HAP-1 (cell line): ENCODE measurements around the gene TRMT1.
A peak's percentile ranks its signal among the peaks of the same experiment; 100 is the strongest.

Experiments used
- DNase-seq, 2 experiments: peaks; one replicate each; pipeline ENCODE4 v3.0.0-alpha.2; 2016 to 2020; ENCODE audit warnings: low spot score in 2 of 2
- H3K27me3 ChIP-seq: fragments of 250-450 bp; sonication (Bioruptor Pico); 2 replicates; pipeline ENCODE4 v1.5.1; 2020; ENCODE audit warnings: low read depth, mild to moderate bottlenecking, moderate library complexity
- H3K36me3 ChIP-seq: fragments of 250-450 bp; sonication (Bioruptor Pico); replicated peaks from 2 replicates; pipeline ENCODE4 v1.5.1; 2020; ENCODE audit warnings: mild to moderate bottlenecking
- H3K4me1 ChIP-seq: fragments of 250-450 bp; sonication (Bioruptor Pico); 2 replicates; pipeline ENCODE4 v1.5.1; 2020; ENCODE audit warnings: mild to moderate bottlenecking
- H3K4me3 ChIP-seq: fragments of 250-450 bp; sonication (Bioruptor Pico); 2 replicates; pipeline ENCODE4 v1.5.1; 2020; ENCODE audit warnings: mild to moderate bottlenecking, moderate library complexity
- H3K9me3 ChIP-seq: fragments of 250-450 bp; sonication (Bioruptor Pico); 2 replicates; pipeline ENCODE4 v1.5.1; 2020; ENCODE audit warnings: mild to moderate bottlenecking, moderate library complexity
- in situ Hi-C: fragments of 300-500 bp; cut with MboI; formaldehyde crosslinking; loops from 3 replicates; pipeline ENCODE4 v1.14.3; 2020; ENCODE audit warnings: low sequenced_read_pairs, inconsistent platforms, mixed read lengths

Gene TRMT1

DNA sequence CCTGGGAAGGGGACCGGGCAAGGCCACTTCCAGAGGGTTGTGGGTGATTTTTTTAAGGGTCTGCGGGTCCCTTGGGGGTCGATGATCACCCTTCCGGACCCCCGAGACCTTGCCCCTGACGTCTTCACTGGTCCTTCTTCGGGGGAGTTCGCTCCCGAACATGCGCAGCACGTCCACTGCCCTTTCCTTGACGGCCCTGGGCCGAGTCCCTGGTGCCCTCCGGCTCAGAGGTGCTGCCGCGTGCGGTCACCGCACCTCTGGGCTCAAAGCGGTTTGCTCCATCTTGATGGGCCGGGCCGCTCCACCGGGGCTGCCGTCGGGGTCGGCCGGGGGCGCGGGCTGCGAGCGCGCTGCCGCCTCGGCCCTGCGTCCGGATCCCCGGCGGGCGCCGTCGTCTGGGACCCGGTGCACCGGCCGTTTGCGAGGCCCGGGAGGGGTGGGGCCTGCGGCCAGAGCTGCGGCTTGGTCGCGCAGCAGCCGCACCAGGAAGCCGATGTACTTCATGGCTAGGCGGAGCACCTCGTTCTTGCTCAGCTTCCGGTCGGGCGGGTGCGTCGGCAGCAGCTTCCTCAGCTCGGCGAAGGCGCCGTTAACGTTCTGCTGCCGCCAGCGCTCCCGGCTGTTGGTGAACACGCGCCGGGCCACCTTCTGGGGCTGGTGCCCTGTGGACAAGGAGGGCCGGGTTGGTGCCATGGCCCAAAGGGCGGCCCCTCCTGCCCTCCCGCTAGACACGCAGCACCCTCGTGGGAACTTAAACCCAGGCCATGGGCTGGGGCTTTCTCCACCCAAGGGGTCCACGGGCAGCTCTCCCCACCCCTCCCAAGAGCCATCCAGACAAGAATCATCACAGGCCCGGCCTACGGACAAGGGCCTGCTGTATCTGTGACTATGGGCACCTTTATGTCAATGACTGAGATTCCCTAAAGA, 17.2 kb downstream of the TRMT1 start:
- Histone ChIP-seq H3K9me3 (no peaks in the 10 kb centered on the region), H3K4me1 (0 out of 2 replicates have a peak, but pooled peaks cover 3% of the 10 kb centered on the region), H3K36me3 (no peaks in the 10 kb centered on the region), H3K4me3 (no peak overlapping the region), H3K27me3 (0 out of 2 replicates have a peak, but pooled peaks cover 3% of the 10 kb centered on the region)
- DNase-seq: no peak
- in situ Hi-C loops: no loop called here

DNA sequence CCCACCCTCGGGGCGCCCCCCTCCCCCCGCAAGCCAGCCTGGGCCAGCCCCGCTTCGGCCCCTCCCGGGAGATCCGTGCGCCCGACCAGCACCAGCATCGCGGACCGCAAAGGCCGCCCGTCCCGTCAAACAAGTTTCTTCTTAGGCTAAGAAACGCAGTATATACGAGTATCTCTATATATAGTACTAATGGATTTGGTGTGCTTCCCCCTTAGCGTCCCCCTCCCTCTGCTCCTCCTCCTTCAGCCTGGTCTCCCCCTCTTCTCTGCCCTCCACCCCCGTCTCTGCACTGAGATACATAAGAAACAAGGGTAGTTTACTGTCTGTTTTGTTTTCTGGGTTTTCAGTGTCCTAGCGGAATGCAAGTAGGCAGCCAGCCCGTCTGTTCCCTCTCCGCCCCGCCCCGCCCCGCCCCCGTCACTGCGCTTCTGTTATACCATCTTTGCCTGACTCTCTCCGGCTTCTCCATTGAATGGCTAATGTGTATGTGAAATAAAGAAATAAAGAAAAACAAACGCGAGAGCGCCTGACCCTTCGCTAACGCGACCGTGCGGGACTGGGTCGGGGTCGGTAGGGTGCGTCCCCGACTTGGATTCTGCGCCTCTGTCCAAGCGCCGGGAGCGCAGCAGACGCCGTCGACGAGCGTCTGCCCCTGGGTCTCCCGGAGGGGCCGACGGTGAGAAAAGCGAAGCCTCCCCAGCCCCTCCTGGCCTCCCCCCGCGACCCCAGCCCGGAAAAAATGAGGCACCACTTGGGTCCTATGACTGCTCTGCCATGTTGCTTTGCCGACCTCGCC, 18.1 kb downstream of the TRMT1 start:
- 0 out of 2 replicates have a peak, but pooled peaks cover 3% of the 10 kb centered on the region for H3K4me1 ChIP-seq
- H3K4me3 ChIP-seq: no peak overlapping the region
- H3K27me3 ChIP-seq: 0 out of 2 replicates have a peak, but pooled peaks cover 3% of the 10 kb centered on the region
- in situ Hi-C loops: no loop called here
- DNase-seq: peak; percentile 29 to 40
- H3K36me3 ChIP-seq: no peaks in the 10 kb centered on the region
- H3K9me3 ChIP-seq: no peaks in the 10 kb centered on the region

- in situ Hi-C loops: no loop called here
- H3K36me3 ChIP-seq: no peaks in the 10 kb centered on the region
- no peak overlapping the region; the same call in 1 of the 2 replicates for H3K4me3 ChIP-seq
- no peaks in the 10 kb centered on the region for H3K9me3 ChIP-seq
- H3K27me3 ChIP-seq: 0 out of 2 replicates have a peak, but pooled peaks cover 3% of the 10 kb centered on the region
- H3K4me1 ChIP-seq: 0 out of 2 replicates have a peak, but pooled peaks cover 3% of the 10 kb centered on the region
- DNase-seq: peak in 1 of 2 experiments; percentile 61
Observed at GRCh38 chr19:13097463-13098258, 18.9 kb downstream of the TRMT1 start.

GRCh38 chr19:13097033-13097462, 19.5 kb downstream of the TRMT1 start:
- H3K9me3 ChIP-seq: no peaks in the 10 kb centered on the region
- in situ Hi-C loops: no loop called here
- no peaks in the 10 kb centered on the region for H3K36me3 ChIP-seq
- H3K4me1 ChIP-seq: 0 out of 2 replicates have a peak, but pooled peaks cover 3% of the 10 kb centered on the region
- no peak for DNase-seq
- 0 out of 2 replicates have a peak, but pooled peaks cover 3% of the 10 kb centered on the region for H3K27me3 ChIP-seq
- no peak overlapping the region for H3K4me3 ChIP-seq

GRCh38 chr19:13095934-13096927, 20.3 kb downstream of the TRMT1 start:
- H3K27me3 ChIP-seq: 0 out of 2 replicates have a peak, but pooled peaks cover 3% of the 10 kb centered on the region
- H3K36me3 ChIP-seq: no peaks in the 10 kb centered on the region
- DNase-seq: peak in 1 of 2 experiments; percentile 64
- H3K4me1 ChIP-seq: 0 out of 2 replicates have a peak, but pooled peaks cover 3% of the 10 kb centered on the region
- in situ Hi-C loops: no loop called here
- no peak overlapping the region for H3K4me3 ChIP-seq
- no peaks in the 10 kb centered on the region for H3K9me3 ChIP-seq

GRCh38 chr19:13095393-13095784, 21.2 kb downstream of the TRMT1 start:
- 0 out of 2 replicates have a peak, but pooled peaks cover 3% of the 10 kb centered on the region for H3K27me3 ChIP-seq
- H3K9me3 ChIP-seq: no peaks in the 10 kb centered on the region
- in situ Hi-C loops: no loop called here
- H3K4me3 ChIP-seq: no peak overlapping the region
- H3K4me1 ChIP-seq: 0 out of 2 replicates have a peak, but pooled peaks cover 3% of the 10 kb centered on the region
- DNase-seq: no peak
- H3K36me3 ChIP-seq: no peaks in the 10 kb centered on the region

- no peak for DNase-seq
- in situ Hi-C loops: loop anchor here (5.0 kb wide), 1 partner anchor 118 kb away; no protein-coding TSS in a partner anchor
- 0 out of 2 replicates have a peak, but pooled peaks cover 3% of the 10 kb centered on the region for H3K27me3 ChIP-seq
- H3K4me3 ChIP-seq: no peak overlapping the region
- H3K4me1 ChIP-seq: 0 out of 2 replicates have a peak, but pooled peaks cover 3% of the 10 kb centered on the region
- H3K36me3 ChIP-seq: no peaks in the 10 kb centered on the region
- no peaks in the 10 kb centered on the region for H3K9me3 ChIP-seq
Observed at GRCh38 chr19:13094771-13095392, 21.7 kb downstream of the TRMT1 start.

DNA sequence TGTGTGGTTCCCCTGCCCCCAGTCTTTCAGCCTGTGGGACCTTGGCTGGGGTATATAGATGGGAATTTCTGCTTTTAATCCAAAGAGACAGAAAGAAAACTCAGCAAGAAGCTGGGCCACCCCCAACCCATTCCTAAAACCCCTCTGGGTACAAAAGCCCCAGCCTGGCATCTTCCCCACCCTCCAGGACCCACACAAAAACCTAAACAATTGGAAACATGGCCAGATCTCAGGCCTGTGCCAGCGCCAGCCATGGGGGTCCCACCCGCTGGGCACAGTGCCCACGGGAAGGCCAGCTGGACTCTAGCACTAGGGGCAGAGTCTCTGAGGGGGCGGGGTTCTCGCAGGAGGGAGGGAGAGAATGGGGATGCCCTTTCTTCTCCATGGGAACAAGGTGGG, 22.4 kb downstream of the TRMT1 start:
- in situ Hi-C loops: loop anchor here (5.0 kb wide), 1 partner anchor 117 kb away; no protein-coding TSS in a partner anchor
- no peaks in the 10 kb centered on the region for H3K9me3 ChIP-seq
- 0 out of 2 replicates have a peak, but pooled peaks cover 3% of the 10 kb centered on the region for H3K4me1 ChIP-seq
- no peak overlapping the region for H3K4me3 ChIP-seq
- no peak for DNase-seq
- H3K27me3 ChIP-seq: 0 out of 2 replicates have a peak, but pooled peaks cover 3% of the 10 kb centered on the region
- H3K36me3 ChIP-seq: no peaks in the 10 kb centered on the region

DNA sequence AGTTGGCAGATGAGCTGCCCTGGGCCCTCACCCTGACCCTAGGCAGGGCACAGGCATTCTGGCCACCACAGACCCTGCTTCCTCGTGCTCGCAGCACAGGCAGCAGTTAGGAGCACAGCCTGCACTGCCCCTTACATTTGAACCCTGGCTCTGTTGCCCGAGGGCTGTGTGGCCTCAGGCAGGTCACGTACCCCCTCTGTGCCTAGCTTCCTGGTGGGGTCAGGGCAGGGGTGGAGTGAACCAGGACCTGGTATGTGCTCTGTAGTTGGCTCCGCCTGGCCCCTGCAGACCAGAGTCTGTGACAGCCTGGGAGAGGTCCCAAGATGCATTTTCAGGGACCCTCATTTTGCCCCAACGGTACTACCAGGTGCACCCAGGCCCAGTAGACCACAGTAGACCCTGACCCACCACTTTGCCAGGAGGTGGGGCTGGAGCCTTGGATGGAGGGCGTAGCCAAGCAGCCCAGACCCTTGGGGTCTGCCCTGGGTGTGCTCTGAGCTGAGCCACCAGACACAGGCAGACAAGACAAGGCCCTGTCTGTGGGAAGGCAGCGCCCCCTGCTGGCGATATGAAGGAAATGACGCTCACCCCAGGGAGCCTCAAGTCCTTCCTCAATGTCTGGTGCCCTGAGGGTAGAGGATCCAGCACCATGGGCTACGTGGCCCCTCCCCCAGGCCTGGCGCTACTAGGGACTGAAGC, 23.0 kb downstream of the TRMT1 start:
- H3K4me3 ChIP-seq: no peak overlapping the region
- 0 out of 2 replicates have a peak, but pooled peaks cover 3% of the 10 kb centered on the region for H3K4me1 ChIP-seq
- no peaks in the 10 kb centered on the region for H3K9me3 ChIP-seq
- peak; percentile 70 to 88 for DNase-seq
- H3K27me3 ChIP-seq: no peaks in the 10 kb centered on the region
- no peaks in the 10 kb centered on the region for H3K36me3 ChIP-seq
- in situ Hi-C loops: loop anchor here (5.0 kb wide), 1 partner anchor 116 kb away; no protein-coding TSS in a partner anchor

DNA sequence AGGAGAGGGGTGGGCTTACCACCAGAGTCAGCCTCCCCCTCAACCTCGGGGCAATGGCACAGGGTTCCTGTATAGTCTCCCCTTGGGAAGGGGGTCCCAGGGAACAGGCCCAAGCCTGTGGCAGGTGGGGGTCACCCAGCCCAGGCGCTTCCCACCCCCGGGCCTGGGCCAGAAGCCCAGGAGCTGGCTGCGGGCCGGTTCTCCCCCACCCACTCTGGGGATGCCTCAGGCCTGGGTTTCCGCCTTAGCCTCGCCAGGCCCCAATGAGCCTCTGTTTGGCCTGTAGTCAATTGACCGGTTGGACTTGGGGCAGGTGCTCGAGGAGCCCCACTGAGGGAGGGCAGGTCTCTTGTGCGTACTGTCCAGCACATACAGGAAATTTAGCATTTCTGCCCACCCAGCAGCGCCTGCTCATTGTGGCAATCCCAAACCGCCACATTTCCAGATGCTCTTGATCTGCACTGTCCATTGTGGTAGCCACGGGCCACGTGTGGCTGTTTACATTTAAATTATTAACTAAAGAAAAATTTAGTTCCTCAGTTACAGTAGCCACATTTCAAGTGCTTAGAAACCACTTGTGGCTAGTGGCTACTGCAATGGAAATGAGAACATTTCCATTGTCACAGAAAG, 23.8 kb downstream of the TRMT1 start:
- Histone ChIP-seq H3K4me1 (0 out of 2 replicates have a peak, but pooled peaks cover 3% of the 10 kb centered on the region), H3K4me3 (no peak overlapping the region)
- in situ Hi-C loops: loop anchor here (5.0 kb wide), 1 partner anchor 115 kb away; no protein-coding TSS in a partner anchor

More for the DNA sequence above, 23.8 kb downstream of the TRMT1 start:
- H3K36me3 ChIP-seq: no peaks in the 10 kb centered on the region
- no peak for DNase-seq
- no peaks in the 10 kb centered on the region for H3K9me3 ChIP-seq
- H3K27me3 ChIP-seq: no peaks in the 10 kb centered on the region
